ENCODE data around the gene ALK.

The ALK gene

GRCh38 chr2:29239209-29239960, 682.0 kb downstream of the ALK start:
- no peak for DNase-seq (ENCODE audit: low read depth in 2 of 2, low spot score in 1 of 2)

- no peak for DNase-seq (ENCODE audit: low read depth in 2 of 2, low spot score in 1 of 2)
These were observed 682.9 kb downstream of the ALK start for GRCh38 chr2:29238497-29238896.

- DNase-seq (ENCODE audit: low read depth in 2 of 2, low spot score in 1 of 2): no peak
These were observed 685.3 kb downstream of the ALK start for GRCh38 chr2:29236074-29236473.

GRCh38 chr2:29235411-29235810, 686.0 kb downstream of the ALK start:
- no peak for DNase-seq (ENCODE audit: low read depth in 2 of 2, low spot score in 1 of 2)

- DNase-seq (ENCODE audit: low read depth in 2 of 2, low spot score in 1 of 2): no peak
These were observed 688.0 kb downstream of the ALK start for GRCh38 chr2:29233428-29233827.

- DNase-seq (ENCODE audit: low read depth in 2 of 2, low spot score in 1 of 2): no peak
These were observed 689.3 kb downstream of the ALK start for GRCh38 chr2:29232041-29232440.

GRCh38 chr2:29229640-29230039, 691.7 kb downstream of the ALK start:
- DNase-seq (ENCODE audit: low read depth in 2 of 2, low spot score in 1 of 2): no peak

GRCh38 chr2:29228947-29229346, 692.4 kb downstream of the ALK start:
- no peak for DNase-seq (ENCODE audit: low read depth in 2 of 2, low spot score in 1 of 2)

GRCh38 chr2:29227935-29228675, 693.3 kb downstream of the ALK start:
- DNase-seq (ENCODE audit: low read depth in 2 of 2, low spot score in 1 of 2): no peak

GRCh38 chr2:29226808-29227207, 694.6 kb downstream of the ALK start:
- no peak for DNase-seq (ENCODE audit: low read depth in 2 of 2, low spot score in 1 of 2)

- DNase-seq (ENCODE audit: low read depth in 2 of 2, low spot score in 1 of 2): no peak
These were observed 695.0 kb downstream of the ALK start for GRCh38 chr2:29226375-29226774.

- DNase-seq (ENCODE audit: low read depth in 2 of 2, low spot score in 1 of 2): no peak
These were observed 695.6 kb downstream of the ALK start for GRCh38 chr2:29225814-29226213.

- DNase-seq (ENCODE audit: low read depth in 2 of 2, low spot score in 1 of 2): no peak
These were observed 696.5 kb downstream of the ALK start for GRCh38 chr2:29224693-29225551.

GRCh38 chr2:29223851-29224692, 697.3 kb downstream of the ALK start:
- DNase-seq (ENCODE audit: low read depth in 2 of 2, low spot score in 1 of 2): no peak

- no peak for DNase-seq (ENCODE audit: low read depth in 2 of 2, low spot score in 1 of 2)
These were observed 698.1 kb downstream of the ALK start for GRCh38 chr2:29223257-29223656.

GRCh38 chr2:29222381-29223179, 698.8 kb downstream of the ALK start:
- DNase-seq (ENCODE audit: low read depth in 2 of 2, low spot score in 1 of 2): no peak

- DNase-seq (ENCODE audit: low read depth in 2 of 2, low spot score in 1 of 2): no peak
These were observed 700.7 kb downstream of the ALK start for GRCh38 chr2:29220506-29221270.

GRCh38 chr2:29219374-29219773, 702.0 kb downstream of the ALK start:
- no peak for DNase-seq (ENCODE audit: low read depth in 2 of 2, low spot score in 1 of 2)

- no peak for DNase-seq (ENCODE audit: low read depth in 2 of 2, low spot score in 1 of 2)
These were observed 702.7 kb downstream of the ALK start for GRCh38 chr2:29218550-29219125.
